ENCODE results near the gene KDM2A.
A peak's percentile ranks its signal among the peaks of the same experiment; 100 is the strongest.

KDM2A gene

DNA sequence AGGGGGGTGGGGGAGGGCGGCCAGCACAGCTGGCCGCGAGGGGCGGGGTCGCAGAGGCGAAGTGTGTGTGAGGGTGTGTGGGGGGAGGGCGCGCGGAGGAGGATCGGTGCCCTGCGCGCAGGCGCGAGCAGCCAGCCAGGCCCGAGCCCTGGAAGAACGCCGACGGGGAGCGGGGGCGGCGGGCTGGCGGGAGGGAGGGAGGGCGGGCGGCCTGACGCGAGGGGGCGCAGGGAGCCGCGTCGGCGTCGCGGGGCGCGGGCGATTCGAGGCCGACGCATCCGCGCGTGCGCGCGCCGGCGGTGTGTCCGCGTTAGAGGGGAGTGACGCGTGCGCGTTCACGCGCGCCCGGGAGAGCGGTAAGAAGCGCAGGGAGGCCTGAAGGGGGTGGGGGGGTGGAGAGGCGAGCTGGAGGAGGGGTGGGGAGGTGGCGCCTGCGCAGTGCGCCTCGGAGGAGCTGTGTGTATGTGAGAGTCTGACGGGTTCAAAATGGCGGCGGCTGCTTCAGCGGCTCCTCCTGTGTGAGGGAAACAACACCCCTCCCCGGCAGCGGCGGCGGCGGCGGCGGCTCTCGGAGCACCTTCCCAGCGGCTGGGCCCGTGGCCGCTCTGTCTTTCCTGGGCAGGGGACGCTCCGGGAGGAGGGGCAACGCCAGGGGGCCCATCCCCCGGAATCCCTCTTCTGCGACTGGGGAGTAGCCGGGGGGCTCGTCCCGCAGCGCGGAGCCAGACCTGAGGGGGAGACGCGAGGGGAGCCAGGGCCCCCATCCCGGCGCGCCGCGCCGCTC, at the start of gene KDM2A:
Gene KDM2A, plus strand, starts transcription at position 463 of the 784 bp plus-strand sequence. CDS start 2,054 bp downstream, outside the sequence.
- peak; percentile 98 for DNase-seq (ENCODE audit: low read depth in 2 of 2)

DNA sequence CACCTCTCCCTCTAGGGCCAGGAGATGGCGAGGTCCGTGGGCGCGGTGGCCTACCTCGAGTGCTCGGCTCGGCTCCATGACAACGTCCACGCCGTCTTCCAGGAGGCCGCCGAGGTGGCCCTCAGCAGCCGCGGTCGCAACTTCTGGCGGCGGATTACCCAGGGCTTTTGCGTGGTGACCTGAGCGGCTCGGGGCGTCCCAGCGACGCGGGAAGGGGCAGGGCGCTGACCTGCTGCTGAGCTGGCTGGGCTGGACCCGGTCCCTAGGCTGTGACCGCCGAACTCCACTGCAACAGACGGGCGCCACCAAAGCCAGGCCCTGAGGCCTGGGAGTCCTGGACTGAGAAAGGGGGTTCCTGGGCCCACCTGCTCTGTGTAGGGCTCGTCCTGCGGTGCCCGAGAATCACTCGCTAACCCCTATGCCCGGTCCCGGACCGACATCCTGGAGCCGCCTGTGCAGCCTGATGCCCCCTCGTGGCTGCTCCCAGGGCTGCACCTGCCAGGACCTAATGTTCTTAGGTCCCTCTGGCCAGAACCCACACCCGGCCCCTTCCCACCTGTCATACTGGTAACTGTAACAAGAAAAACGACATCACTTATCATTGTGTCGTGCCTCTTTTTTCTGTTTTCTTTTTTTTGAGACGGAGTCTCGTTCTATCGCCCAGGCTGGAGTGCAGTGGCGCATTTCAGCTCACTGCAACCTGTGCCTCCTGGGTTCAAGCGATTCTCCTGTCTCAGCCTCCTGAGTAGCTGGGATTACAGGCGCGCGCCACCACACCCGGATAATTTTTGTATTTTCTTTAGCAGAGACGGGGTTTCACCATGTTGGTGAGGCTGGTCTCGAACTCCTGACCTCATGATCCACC, 47.4 kb upstream of the KDM2A start:
- DNase-seq (ENCODE audit: low read depth in 2 of 2), result peak; percentile 37 to 41

DNA sequence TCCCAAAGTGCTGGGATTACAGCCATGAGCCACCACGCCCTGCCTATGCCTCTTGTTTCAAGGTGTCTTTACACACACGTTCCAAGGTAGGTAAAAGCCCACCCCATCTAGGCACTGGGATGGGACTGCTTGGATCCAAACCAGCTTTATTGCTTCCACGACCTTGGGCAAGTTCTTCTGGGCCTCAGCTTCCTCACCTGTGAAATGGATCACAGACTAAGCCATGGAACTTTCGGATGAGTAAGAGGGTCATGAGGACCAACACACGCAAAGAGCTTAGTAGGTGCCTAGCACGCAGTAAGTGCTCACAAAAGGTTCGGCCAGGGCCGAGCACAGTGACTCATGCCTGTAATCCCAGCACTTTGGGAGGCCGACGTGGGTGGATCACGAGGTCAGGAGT, 46.8 kb upstream of the KDM2A start:
- DNase-seq (ENCODE audit: low read depth in 2 of 2), result no peak

DNA sequence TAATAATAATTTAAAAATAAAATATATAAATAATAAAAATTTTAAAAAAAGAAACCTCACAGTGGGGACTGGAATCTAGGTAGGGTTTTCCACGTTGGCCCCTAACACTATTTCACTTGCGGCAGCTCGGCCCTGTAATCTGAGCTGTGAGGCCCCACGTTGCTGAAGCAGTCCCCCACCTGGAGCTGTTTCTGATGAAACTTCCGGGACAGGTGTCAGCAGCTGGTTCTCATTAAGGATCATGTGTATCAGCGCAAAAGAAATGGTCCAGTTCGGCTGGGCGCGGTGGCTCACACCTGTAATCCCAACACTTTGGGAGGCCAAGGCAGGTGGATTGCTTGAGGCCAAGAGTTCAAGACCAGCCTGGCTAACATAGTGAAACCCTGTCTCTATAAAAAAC, 45.2 kb upstream of the KDM2A start:
- no peak for DNase-seq (ENCODE audit: low read depth in 2 of 2)

DNA sequence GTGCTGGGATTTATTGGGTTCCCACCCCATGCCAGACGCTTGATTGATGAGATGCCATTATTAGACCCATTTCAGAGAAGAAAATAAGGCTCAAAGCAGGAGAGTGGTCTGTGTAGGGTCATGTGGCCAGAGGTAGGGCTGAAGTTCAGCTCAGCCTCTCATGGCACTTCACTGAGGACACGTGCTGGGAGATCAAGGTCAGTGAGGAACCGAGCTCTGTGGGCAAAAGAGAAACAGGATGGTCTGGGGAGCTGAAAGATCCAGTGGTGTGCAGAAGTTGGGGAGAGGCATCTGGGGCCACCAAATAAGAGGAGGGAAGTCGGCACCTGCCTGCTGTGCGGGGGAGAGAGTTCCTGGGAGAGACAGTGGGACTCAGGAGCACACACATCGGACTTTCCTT, 42.9 kb upstream of the KDM2A start:
- no peak for DNase-seq (ENCODE audit: low read depth in 2 of 2)

DNA sequence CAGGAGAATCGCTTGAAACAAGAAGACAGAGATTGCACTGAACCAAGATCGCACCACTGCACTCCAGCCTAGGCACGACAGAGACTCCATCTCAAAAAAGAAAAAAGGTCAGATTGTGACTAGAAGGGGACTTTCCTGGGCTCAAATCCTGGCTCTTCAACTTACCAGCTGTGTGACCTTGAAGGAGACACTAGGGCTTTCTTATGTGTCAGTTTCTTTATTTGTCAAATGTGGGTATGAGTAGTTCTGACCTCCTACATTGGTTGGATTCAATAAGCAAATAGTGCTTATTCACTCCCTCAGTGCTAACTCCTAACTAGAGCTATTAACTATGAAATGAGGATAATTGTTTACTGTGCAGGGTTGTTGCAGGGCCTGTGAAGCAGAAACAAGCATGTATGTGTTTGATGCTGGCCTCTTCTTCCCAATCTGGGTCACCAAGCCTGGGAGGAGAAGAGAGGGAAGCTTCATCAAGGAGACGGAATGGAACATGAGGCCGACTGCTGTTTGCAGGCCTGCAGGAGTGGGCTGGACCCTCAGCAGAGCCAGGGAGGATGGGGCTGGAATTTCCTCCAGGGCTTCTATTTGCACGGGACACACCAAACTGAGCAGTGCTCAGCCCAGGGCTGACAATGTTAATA, 39.9 kb upstream of the KDM2A start:
- DNase-seq (ENCODE audit: low read depth in 2 of 2), result no peak

DNA sequence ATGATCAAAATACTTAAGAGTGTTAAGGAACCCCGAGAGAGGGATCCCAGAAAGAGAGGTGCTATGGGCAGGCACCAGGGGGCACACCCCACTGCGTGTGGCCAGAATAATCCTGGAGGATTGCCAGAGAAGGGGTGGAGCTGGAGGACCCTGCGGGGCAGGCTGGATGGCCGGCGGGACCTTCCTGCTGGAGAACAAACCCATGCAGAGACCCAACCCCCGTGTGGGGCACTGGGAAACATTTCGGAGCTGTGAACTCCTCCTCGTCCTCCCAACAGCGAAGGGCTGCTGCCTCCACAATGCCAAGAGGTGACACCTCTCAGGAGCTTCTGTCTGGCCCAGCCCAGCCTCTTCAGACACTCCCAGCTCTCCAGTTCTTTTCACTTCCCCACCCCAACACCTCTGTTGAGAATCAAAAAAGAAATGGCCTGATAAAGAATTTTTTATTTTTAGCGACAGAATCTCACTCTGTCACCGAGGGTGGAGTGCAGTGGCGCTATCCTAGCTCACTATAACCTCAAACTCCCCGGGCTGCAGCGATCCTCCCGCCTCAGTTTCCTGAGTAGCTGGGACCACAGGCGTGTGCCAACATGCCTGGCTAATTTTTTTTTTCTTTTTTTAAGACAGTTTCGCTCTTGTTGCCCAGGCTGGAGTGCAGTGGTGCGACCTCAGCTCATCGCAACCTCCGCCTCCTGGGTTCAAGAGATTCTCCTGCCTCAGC, 36.8 kb upstream of the KDM2A start:
- DNase-seq (ENCODE audit: low read depth in 2 of 2), result no peak

DNA sequence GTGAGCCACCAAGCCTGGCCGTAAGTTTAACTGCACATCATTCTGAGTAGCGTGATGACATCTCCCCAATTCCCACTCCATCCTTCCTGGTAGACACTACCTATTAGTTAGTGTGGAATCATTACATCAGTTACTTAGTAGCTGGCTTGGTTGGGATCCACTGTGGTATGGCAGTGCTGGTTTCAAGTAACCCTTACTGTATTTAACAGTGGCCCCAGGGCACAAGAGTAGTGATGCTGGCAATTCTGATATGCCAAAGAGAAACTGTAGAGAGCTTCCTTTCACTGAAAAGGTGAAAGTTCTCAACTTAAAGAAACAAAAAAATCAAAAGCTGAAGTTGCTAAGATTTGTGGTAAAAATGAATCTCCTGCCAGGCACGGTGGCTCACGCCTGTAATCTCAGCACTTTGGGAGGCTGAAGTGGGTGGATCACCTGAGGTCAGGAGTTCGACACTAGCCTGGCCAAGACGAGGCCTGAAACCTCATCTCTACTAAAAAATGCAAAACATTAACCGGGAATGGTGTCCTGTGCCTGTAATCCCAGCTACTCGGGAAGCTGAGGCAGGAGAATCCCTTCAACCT, 35.2 kb upstream of the KDM2A start:
- DNase-seq (ENCODE audit: low read depth in 2 of 2), result no peak

DNA sequence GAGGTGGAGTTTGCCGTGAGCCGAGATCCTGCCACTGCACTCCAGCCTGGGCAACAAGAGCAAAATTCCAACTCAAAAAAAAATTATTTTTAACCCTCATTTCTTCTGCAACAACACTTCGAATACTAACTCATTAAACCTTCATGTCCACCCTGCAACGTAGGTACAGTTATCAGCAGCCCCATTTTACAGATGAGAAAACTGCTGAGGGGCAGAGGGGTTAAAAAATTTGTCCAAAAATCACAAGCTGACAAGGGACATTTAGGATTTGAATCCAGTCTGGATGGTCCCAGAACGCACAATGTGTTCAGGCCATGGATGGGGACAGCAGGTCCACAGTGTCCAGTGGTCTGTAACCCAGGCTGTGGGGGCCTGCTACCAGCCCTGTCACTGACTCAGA, 33.4 kb upstream of the KDM2A start:
- no peak for DNase-seq (ENCODE audit: low read depth in 2 of 2)

DNA sequence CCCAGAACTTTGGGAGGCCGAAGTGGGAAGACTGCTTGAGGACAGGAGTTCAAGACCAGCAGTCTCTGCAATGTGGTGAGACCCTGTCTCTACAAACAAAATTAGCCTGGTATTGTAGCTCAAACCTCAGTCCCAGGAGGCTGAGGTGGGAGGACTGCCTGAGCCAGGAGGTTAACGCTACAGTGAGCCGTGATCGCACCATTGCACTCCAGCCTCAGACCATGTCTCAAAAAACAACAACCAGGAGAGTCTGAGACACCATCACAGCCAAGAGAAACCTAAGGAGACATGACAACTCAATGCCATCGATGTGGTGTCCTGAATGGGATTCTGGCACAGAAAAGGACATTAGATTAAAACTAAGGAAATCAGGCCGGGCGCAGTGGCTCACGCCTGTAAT, 28.3 kb upstream of the KDM2A start:
- DNase-seq (ENCODE audit: low read depth in 2 of 2), result no peak

DNA sequence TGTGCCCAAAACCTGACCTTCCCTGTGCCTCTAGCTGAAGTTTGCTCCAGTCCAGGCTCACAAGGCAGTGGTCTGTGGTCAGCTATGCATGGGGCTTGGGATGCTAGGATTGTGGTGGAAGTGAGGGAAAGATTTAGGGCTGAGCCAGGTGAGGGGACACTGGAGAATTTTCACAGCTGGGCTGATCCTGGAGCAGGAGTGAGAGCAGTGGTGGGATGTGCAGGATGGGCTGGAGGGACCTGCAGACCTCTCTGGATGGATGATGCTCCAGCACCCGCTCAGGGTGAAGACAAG, 23.9 kb upstream of the KDM2A start:
- no peak for DNase-seq (ENCODE audit: low read depth in 2 of 2)

DNA sequence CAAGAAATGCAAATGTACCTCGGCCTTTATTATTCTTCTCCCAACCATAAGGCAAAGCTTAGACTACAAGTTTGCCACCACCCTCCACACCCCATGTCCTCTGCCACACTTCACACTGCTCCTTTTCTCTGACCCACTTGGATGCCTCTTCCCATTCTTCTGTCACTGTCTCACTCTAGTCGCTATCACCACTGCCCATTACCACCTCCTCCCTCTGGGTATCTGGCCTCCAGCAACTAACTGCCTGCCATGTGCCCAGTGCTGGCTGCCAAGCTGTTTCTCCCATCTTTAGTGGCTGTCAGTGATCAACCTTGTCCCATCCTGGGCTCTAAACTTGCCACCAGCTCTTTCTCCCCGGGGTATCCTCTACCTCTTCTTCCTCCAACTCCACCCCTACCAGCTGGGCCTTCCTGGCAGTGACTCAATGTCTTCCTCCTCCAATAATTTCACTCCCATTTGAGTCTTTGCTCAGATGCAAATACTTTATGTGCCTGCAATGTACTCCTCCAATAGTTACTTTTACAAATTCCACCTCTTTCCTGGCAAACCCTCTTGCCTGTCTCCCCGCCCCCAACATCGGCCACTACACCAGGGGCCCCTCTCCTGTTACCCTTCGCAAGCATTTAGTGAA, 20.1 kb upstream of the KDM2A start:
- no peak for DNase-seq (ENCODE audit: low read depth in 2 of 2)

DNA sequence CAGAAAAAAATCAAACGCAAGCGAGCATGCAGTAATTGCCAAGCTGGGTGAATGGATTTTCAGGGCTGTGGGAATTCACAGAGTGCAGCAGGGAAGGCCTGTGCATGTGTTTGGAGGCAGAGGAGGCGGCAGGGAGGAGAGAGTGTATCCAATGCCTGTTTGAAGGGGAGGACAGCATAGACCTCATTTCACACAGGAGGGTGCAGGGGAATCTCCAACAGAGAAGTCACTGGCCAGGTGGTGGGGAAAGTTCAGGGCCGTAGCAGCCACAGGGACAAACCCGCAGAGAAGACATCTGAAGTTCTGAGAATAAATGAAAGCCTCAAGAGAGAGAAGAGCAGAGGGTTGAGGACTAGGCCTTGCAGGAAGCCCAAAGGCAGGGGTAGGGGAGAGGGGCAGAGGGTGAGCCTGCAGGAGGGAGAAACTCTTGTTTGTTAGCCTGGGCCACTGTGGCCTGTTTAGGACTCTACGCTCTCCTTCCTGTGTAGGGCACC, 19.2 kb upstream of the KDM2A start:
- DNase-seq (ENCODE audit: low read depth in 2 of 2), result no peak

DNA sequence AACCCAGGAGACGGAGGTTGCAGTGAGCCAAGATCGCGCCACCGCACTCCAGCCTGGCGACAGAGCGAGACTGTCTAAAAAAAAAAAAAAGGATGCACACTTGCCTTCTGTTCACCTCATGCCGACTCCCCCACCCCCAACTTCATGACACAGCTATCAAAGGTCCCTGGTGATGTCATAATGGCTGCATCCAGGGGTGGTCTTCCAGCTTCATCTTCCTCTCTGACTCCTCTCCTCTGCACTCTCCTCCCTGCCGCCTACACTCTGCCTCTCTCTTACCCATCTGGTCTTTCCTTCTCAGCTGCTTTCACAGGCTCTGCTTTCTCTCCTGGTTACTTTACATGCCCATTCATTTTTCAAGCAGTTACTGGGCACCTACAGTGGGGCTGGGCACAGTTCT, 16.4 kb upstream of the KDM2A start:
- no peak for DNase-seq (ENCODE audit: low read depth in 2 of 2)

DNA sequence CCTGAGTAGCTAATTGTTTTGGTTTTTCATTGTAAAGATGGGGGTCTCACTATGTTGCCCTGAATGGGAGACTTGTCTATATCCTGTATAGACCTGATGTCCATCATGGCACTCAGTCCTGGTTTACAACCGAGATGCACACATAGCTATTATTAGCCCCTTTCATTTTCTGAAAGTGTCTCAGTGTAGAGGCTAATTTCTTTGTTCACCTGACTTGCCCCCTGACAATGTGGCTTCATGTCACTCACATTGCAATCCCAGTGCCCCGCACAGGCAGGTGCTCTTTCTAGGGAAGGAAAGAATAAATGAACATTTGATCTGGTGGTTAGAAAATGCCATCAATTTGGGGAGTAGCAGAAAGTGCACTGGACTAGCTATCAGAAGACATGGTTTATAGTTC, 13.1 kb upstream of the KDM2A start:
- DNase-seq (ENCODE audit: low read depth in 2 of 2), result no peak

DNA sequence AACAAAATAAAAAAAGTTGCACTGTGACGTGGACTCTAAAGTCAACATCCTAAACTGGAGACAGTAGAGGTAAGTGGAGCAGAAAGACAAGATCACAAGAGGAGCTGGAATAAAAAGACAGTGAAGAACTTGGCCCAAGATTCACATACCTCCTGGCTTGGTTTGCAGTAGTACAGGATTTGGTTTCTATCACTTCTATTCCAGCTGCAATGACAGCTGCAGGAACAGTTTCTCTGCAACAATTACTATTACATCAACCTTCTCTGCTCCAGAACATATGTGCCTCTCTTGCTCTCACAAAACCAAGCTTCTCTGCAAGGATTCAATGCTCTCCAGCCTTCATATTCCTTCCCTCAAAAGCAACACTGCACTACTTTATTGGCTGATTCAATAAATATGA, 7.8 kb upstream of the KDM2A start:
- DNase-seq (ENCODE audit: low read depth in 2 of 2), result no peak

DNA sequence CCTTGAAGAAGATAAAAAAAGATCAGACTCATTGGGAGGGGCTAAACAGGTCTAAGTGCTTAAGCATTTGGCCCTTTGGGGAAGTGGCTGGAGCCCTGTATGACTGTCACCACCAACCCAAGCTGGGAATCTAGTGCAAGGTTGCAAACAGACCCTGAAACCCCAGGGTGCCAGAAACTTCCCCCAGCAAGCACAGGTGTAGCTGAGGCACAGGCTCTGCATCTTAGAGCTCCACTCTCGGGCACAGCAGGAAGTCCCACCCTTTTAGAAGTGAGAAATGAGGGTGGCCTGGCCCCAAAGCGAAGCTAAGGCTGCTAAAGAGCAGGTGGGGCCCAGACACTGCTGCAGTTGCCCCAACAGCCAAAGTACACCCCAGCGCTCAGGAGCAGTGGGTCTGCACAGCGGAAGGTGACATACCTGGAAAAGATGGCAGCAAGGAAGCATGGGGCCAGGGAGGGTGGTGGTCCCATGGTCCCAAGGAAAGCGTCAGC, 5.8 kb upstream of the KDM2A start:
- DNase-seq (ENCODE audit: low read depth in 2 of 2), result no peak

DNA sequence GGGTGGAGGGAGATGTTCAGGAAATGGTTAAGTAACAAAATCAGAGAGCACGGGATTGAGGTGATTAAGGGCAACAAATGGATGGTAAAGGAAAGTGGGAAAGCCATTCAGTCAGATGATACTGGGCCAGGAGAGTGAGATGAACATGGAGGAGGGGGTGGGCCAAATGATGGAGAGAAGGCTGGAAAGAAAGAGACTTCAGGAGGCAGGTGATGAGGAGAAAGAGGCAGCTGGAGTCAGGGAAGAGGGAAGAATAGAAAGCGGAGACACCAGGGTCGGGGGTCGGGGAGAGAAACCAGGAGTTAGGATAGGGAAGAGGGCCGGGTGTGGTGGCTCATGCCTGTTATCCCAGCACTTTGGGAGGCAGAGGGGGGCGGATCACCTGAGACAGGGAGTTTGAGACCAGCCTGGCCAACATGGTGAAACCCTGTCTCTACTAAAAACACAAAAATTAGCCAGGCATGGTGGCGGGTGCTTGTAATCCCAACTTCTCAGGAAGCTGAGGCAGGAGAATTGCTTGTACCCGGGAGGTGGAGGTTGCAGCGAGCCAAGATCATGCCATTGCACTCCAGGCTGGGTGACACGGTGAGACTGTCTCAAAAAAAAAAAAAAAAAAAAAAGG, 4.7 kb upstream of the KDM2A start:
- DNase-seq (ENCODE audit: low read depth in 2 of 2), result no peak

DNA sequence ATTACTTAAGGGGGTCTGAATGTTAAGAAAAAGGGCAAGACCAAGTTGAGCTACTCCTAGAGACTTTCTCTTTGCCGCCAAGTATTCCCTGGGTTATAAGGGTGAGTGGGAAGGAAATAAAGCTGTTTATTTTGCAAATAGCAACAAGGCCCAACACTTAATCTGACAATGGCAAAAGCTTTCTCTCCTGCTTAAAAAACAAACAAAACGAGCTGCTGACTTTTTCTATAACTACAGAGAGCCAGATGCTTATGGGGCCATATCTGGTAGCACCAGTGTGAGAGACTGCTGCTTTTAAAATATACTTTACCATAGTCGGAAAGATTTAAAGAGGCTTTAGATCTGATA, 2.3 kb upstream of the KDM2A start:
- no peak for DNase-seq (ENCODE audit: low read depth in 2 of 2)

DNA sequence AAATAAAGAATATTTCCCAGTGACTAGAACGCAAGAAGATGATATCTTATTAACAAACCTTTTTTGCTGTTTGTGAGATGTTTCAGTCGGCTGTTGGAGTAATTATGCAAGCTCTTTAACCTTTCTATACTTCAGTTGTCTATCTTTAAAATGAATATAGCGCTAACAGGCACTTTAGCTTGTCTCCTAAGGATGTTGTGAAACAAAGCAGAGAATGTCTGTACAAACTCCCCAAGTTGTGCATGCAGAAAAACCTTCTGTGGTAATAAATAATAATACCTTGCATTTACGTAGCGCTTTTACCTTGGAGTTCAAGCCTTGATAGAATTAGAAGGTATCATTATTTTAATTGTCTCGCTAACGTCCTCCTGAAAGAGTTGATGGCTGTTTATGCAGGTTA, 1.9 kb upstream of the KDM2A start:
- no peak for DNase-seq (ENCODE audit: low read depth in 2 of 2)

Data from stimulated activated CD8-positive, alpha-beta memory T cell treated with anti-CD3 and anti-CD28 coated beads, Interleukin-15, amount 100 ng/mL, for 4 hours (primary cell).